Measurements from ENCODE around the gene TRIML2.

The TRIML2 gene, protein sequence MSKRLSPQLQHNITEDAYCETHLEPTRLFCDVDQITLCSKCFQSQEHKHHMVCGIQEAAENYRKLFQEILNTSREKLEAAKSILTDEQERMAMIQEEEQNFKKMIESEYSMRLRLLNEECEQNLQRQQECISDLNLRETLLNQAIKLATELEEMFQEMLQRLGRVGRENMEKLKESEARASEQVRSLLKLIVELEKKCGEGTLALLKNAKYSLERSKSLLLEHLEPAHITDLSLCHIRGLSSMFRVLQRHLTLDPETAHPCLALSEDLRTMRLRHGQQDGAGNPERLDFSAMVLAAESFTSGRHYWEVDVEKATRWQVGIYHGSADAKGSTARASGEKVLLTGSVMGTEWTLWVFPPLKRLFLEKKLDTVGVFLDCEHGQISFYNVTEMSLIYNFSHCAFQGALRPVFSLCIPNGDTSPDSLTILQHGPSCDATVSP

DNA sequence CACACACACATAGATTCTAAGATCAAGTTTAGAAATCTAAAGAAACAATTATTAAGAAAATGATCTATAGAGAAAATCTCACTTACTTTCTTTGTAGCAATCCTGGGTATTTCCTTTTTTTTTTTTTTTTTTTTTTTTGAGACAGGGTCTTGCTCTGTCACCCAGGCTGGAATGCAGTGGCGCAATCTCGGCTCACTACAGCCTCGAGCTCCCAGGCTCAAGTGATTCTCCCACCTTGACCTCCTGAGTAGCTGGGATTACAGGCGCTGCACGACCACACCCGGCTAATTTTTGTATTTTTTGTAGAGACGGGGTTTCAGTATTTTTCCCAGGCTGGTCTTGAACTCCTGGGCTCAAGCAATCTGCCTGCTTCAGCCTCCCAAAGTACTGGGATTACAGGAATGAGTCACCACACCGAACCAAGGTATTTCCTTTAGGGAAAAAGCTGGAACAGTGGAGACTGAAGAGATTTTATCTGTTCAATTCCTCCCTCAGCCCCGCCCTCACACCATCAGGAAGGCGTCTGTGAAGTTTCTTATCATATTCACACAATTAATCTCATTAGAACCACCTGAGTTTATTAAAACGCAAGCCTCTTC, at the start of gene TRIML2:
TSS of gene TRIML2 (minus strand) at position 447 of the 599 bp plus-strand sequence. CDS start 4,235 bp downstream, outside the sequence.
- no peak for DNase-seq (ENCODE audit: low read depth)
- no peak within 1 kb of the TSS for H3K4me3 ChIP-seq (ENCODE audit: control insufficient read depth, low read depth, low read length)
- TF ChIP-seq, protein P1, sequence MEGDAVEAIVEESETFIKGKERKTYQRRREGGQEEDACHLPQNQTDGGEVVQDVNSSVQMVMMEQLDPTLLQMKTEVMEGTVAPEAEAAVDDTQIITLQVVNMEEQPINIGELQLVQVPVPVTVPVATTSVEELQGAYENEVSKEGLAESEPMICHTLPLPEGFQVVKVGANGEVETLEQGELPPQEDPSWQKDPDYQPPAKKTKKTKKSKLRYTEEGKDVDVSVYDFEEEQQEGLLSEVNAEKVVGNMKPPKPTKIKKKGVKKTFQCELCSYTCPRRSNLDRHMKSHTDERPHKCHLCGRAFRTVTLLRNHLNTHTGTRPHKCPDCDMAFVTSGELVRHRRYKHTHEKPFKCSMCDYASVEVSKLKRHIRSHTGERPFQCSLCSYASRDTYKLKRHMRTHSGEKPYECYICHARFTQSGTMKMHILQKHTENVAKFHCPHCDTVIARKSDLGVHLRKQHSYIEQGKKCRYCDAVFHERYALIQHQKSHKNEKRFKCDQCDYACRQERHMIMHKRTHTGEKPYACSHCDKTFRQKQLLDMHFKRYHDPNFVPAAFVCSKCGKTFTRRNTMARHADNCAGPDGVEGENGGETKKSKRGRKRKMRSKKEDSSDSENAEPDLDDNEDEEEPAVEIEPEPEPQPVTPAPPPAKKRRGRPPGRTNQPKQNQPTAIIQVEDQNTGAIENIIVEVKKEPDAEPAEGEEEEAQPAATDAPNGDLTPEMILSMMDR (IDR thresholded peaks at IDR 0.05; ENCODE audit: control insufficient read depth, insufficient read depth, low read depth, low read length, missing control alignments) = no peak

DNA sequence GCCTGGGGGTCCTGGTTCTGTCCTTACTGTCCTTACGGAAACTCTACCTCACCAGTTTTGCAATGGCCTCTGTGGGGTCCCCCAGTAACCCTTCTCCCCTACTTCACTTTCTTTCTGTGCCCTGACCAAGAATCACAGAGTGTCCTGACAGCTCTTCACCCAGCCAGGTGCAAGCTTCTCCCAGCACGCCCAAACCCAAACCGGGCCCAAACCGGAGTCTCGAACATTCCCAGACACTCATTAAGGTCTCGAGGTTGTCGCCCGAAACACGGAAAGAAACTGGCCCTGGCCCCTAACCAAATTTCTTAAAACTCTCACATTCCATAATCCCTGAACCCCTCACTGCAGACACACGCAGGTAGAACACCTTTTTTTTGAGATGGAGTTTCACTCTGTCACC, 48.9 kb upstream of the TRIML2 start:
- DNase-seq (ENCODE audit: low read depth) = no peak
- TF ChIP-seq, protein P1 (IDR thresholded peaks at IDR 0.05; ENCODE audit: control insufficient read depth, insufficient read depth, low read depth, low read length, missing control alignments) = no peak
- no peak overlapping the region for H3K4me3 ChIP-seq (ENCODE audit: control insufficient read depth, low read depth, low read length)

DNA sequence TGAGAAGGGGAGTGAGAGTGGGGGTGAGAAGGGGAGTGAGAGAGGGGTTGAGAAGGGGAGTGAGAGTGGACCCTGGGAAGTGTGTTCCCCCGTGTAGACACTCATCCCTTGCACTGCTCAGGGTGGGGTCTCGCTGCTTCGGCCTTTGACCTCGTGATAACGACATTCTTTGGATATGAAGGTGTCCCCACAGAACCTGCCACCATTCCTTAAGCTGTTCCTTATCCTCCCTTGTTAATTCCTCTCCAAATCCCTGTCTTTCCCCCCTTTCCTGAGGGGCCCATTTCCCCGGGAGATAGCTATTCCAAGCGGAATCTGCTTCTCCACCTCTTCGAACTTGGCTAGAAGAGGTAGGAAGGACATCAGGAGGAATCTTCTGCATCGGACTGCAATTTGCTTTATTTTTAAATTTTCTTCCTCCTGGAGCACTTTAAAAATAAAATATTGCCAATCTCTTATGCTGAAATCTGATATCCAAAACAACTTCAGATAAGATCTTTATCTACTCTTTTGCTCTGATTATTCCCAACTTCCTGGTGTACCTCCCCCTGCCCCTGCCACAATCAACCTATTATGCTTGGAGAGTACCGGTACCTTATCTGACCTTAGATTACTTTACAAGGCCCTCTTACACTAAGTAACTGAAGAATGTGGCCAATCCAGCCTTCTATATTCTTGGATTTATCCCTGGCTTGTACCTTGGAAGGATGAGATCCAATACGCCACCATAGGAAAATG, 45.4 kb upstream of the TRIML2 start:
- TF ChIP-seq, protein P1 (IDR thresholded peaks at IDR 0.05; ENCODE audit: control insufficient read depth, insufficient read depth, low read depth, low read length, missing control alignments) = no peak
- no peak for DNase-seq (ENCODE audit: low read depth)
- H3K4me3 ChIP-seq (ENCODE audit: control insufficient read depth, low read depth, low read length) = no peak overlapping the region

DNA sequence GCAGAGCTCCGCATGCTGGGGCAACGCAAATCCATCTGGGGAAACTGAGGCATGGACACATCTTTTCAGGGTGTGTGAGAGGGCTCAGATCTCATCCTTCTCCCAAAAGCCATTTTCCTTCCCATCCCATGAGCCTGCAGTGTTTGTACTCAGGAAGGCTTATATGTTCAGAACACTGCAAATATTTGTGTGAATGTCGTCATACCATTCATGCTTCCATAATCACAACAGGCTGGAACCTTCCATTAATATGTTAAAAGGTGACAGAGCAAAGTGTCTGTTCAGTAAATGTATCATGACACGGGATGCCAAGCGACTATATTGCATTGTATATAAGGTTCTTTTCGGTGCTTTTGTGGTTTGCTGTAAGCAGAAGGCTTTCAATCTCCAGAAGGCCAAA, 38.4 kb upstream of the TRIML2 start:
- TF ChIP-seq, protein P1 (IDR thresholded peaks at IDR 0.05; ENCODE audit: control insufficient read depth, insufficient read depth, low read depth, low read length, missing control alignments) = no peak
- H3K4me3 ChIP-seq (ENCODE audit: control insufficient read depth, low read depth, low read length) = no peak overlapping the region
- DNase-seq (ENCODE audit: low read depth) = no peak

DNA sequence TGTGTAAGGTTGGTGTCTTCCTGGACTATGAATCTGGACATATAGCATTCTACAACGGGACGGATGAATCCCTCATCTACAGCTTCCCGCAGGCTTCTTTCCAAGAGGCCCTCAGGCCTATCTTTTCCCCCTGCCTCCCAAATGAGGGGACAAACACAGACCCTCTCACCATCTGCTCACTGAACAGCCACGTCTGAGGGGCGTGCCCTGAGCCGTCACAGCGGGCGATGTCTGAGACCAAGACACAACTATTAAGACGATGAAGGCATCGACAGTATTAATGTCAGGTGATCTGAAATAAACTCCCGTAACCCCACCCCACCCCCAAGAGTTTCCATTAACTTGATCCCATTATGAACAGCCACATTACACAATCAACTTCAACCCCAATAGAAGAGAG, 37.8 kb upstream of the TRIML2 start:
- H3K4me3 ChIP-seq (ENCODE audit: control insufficient read depth, low read depth, low read length) = no peak overlapping the region
- TF ChIP-seq, protein P1 (IDR thresholded peaks at IDR 0.05; ENCODE audit: control insufficient read depth, insufficient read depth, low read depth, low read length, missing control alignments) = no peak
- no peak for DNase-seq (ENCODE audit: low read depth)

DNA sequence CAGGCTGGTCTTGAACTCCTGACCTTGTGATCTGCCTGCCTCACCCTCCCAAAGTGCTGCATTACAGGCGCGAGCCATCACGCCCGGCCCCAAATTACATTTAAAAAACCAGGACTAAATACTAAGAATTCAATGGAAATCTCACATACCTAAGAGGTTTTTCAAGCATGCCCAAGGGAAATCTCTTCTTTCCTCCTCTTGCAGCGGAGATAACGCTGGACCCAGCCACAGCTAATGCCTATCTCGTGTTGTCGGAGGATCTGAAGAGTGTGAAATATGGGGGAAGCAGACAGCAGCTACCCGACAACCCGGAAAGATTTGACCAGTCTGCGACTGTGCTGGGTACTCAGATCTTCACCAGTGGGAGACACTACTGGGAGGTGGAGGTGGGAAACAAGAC, 37.2 kb upstream of the TRIML2 start:
- TF ChIP-seq, protein P1 (IDR thresholded peaks at IDR 0.05; ENCODE audit: control insufficient read depth, insufficient read depth, low read depth, low read length, missing control alignments) = no peak
- DNase-seq (ENCODE audit: low read depth) = no peak

More for the DNA sequence above, 37.2 kb upstream of the TRIML2 start:
- no peak overlapping the region for H3K4me3 ChIP-seq (ENCODE audit: control insufficient read depth, low read depth, low read length)

Data from AG09309 (cell line).